ENCODE results near the gene VWA2.

VWA2 gene

GRCh38 chr10:114335614-114336013, 96.6 kb downstream of the VWA2 start:
- ATAC-seq = no peak
- no peak for TF ChIP-seq ZFP30 (CRISPR knock-in tag; IDR thresholded peaks at IDR 0.05)
- TF ChIP-seq TSHZ2 (CRISPR knock-in tag; IDR thresholded peaks at IDR 0.05) = no peak
- TF ChIP-seq PATZ1 (CRISPR knock-in tag; IDR thresholded peaks at IDR 0.05; ENCODE audit: borderline replicate concordance) = no peak
- no peak for TF ChIP-seq BACH2 (CRISPR knock-in tag; IDR thresholded peaks at IDR 0.05; ENCODE audit: borderline replicate concordance)
- no peak for TF ChIP-seq PPARA (CRISPR knock-in tag; IDR thresholded peaks at IDR 0.05; ENCODE audit: borderline replicate concordance)
- no peak for TF ChIP-seq CSDC2 (CRISPR knock-in tag; IDR thresholded peaks at IDR 0.05)
- TF ChIP-seq ZNF565 (CRISPR knock-in tag; conservative IDR thresholded peaks at IDR 0.05; ENCODE audit: low read depth) = no peak
- TF ChIP-seq SNAI2 (CRISPR knock-in tag; IDR thresholded peaks at IDR 0.05) = no peak
- TF ChIP-seq POU6F1 (CRISPR knock-in tag; IDR thresholded peaks at IDR 0.05; ENCODE audit: borderline replicate concordance, low read depth) = no peak
- TF ChIP-seq TCF4 (CRISPR knock-in tag; IDR thresholded peaks at IDR 0.05; ENCODE audit: borderline replicate concordance) = no peak
- TF ChIP-seq ARNTL (CRISPR knock-in tag; IDR thresholded peaks at IDR 0.05; ENCODE audit: borderline replicate concordance, low read depth) = no peak
- TF ChIP-seq CSRNP3 (CRISPR knock-in tag; IDR thresholded peaks at IDR 0.05) = no peak

- TF ChIP-seq PATZ1 (CRISPR knock-in tag; IDR thresholded peaks at IDR 0.05; ENCODE audit: borderline replicate concordance) (no peak), ESRRG (CRISPR knock-in tag; IDR thresholded peaks at IDR 0.05) (no peak), CSDC2 (CRISPR knock-in tag; IDR thresholded peaks at IDR 0.05) (no peak), POU6F1 (CRISPR knock-in tag; IDR thresholded peaks at IDR 0.05; ENCODE audit: borderline replicate concordance, low read depth) (no peak), PPARA (CRISPR knock-in tag; IDR thresholded peaks at IDR 0.05; ENCODE audit: borderline replicate concordance) (no peak), CSRNP3 (CRISPR knock-in tag; IDR thresholded peaks at IDR 0.05) (no peak), ZFP3 (CRISPR knock-in tag; IDR thresholded peaks at IDR 0.05) (no peak), TSHZ2 (CRISPR knock-in tag; IDR thresholded peaks at IDR 0.05) (no peak), ZFP30 (CRISPR knock-in tag; IDR thresholded peaks at IDR 0.05) (no peak), ZC3H10 (CRISPR knock-in tag; IDR thresholded peaks at IDR 0.05) (no peak), ZNF565 (CRISPR knock-in tag; conservative IDR thresholded peaks at IDR 0.05; ENCODE audit: low read depth) (no peak), BACH2 (CRISPR knock-in tag; IDR thresholded peaks at IDR 0.05; ENCODE audit: borderline replicate concordance) (no peak), TCF4 (CRISPR knock-in tag; IDR thresholded peaks at IDR 0.05; ENCODE audit: borderline replicate concordance) (no peak), TOX (CRISPR knock-in tag; IDR thresholded peaks at IDR 0.05; ENCODE audit: borderline replicate concordance) (no peak), GLIS3 (CRISPR knock-in tag; IDR thresholded peaks at IDR 0.05) (no peak), ZNF70 (CRISPR knock-in tag; IDR thresholded peaks at IDR 0.05) (no peak), OSR1 (CRISPR knock-in tag; IDR thresholded peaks at IDR 0.05) (no peak)
- ATAC-seq = no peak
Measured at GRCh38 chr10:114336823-114337509, 97.9 kb downstream of the VWA2 start.

Data from SK-N-SH treated with all-trans-retinoic acid at 6 μM for 48 hours (cell line).